Right forelimb (tissue), 1 donor: ENCODE measurements around the gene MRPL46.
"Not testable (repeated sequence)": the region's sequence is repeated elsewhere in the genome, so short reads cannot be mapped to it uniquely, and the experiment has no call there.

Experiments used
- DNase-seq: peaks from one replicate; pipeline ENCODE4 v3.0.0-alpha.2; 2018

Gene MRPL46

DNA sequence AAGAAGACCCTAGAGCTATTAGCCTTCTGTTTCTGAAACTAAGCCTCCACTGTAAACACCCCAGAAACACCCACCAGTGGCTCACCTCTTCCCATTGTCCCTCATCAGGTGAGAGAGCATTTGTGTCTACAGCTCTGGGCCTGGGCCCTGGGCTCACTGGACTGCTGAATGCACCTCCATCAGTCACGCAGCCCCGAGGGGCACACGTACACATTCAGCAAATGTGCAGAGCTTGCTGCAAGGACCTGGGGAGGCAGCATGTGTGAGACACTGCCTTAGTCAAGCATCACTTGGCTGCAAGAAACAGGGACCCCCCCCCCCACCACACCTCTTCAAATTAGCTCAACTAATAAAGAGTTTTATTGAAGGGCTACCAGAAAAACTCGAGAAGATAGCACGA lies 29.0 kb downstream of the MRPL46 start:
- no peak for DNase-seq

DNA sequence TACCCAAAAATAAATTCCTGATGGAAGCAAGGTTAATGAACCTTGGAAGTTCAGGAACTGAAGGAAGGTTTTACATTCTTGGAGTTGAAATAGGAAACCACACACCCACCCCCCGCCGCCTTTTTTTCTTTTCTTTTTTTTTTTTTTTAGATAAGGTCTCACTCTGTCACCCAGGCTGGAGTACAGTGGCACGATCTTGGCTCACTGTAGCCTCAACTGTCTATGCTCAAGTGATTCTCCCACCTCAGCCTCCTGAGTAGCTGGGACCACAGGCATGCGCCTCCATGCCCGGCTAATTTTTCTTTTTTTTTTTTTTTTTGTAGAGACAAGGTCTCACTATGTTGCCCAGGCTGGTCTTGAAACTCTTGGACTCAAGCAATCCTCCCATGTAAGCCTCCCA lies 33.1 kb downstream of the MRPL46 start:
- not testable (repeated sequence) for DNase-seq

DNA sequence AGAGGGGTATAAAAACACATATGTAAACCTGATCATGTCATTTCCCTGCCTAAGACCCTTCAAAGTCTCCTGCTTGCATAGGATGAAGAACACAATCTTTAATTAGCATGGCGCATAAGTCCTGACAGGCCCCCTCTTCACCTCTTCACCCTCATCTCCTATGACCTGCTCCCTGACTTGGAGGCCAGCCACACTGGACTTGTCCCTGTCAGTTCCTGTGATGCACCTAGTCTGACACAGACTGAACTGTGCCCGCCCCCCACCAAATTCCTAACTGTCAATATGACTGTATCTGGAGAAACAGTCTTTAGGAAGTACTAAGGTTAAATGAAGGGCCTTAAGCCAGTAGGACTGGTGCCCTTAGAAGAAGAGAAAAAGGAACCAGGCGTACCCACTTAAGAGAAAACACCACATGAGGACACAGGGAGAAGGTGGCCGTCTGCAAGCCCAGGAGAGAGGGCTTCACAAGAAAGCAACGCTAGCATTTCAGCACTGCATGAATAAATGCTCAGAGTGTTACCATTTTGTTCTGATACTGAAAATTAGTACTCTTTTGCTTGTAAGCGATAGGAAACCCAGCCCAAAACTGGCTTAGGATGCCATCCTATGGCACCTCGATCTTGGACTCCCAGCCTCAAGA lies 34.0 kb downstream of the MRPL46 start:
- DNase-seq, result no peak

DNA sequence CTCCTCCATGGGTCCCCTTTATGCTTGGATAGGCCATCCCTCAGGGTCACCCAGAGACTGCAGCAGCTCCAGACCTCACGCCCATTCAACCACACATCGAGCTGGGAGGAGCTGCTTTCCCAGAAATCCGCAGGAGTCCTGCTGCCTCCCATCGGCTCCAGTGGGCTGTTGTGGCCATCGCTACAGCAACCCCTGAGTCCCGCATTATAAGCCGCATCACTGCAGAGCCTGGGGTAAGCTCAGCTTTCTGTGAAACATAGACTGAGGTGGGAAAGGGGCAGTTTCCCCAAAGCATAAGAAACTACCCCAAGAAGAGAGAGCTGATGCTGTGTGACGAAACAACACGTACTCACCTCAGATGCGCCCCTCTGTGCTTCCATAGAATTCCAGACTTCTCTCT lies 35.7 kb downstream of the MRPL46 start:
- DNase-seq, result no peak

DNA sequence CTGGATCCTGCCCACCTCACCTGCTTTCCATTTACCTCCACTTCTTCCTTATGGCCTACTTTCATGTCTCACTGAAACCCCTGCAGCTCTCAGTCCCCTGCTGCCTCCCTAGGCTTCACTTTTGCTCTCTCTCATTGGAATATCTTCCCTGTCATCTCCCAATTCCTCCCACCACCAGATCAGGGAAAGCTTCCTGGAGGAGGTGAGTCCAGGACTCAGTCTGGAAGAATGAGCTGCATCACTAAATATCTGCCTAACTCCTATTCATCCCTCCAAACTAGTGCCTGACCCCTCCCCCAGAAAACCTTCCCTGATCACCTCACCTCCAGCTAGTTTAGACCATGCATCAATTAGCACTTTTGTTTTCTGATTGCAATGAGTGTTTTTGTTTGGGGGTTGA lies 37.1 kb downstream of the MRPL46 start:
- DNase-seq, result no peak

DNA sequence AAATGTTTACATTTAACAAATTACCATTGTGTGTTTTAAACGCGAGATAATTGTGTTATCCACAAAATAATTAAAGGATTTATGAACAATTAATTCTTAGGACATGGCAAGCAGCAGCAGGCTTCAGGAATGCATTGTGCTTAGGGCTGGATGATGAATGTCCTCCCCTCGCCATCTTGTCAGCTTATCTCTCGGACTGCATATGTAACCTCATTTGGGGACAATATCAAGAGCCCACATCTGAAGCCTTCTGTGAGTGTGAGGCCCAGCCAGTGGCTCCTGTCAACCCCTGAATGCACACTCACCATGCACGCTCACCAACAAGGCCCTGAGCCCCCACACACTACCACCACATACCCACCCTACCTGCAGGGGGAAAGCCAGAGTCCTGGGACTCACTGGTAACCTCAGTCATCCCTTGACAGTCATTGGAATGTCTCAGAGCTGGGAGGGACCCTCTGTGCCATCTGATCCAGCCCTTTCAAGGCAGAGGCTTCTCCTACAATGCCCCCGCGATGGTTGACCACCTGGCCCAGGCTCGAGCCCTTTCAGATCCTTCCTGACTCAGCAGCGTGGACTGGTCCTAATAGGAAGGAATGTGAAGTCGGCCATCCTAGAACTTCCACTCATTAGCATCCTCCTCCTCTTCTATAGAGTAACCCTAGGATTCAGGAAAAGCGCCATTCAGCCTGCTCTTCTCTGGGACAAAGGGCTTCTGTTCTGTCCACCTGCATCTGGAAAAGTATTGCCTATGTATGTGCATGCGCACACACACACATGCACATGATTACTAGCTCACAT lies 38.2 kb downstream of the MRPL46 start:
- DNase-seq, result no peak

DNA sequence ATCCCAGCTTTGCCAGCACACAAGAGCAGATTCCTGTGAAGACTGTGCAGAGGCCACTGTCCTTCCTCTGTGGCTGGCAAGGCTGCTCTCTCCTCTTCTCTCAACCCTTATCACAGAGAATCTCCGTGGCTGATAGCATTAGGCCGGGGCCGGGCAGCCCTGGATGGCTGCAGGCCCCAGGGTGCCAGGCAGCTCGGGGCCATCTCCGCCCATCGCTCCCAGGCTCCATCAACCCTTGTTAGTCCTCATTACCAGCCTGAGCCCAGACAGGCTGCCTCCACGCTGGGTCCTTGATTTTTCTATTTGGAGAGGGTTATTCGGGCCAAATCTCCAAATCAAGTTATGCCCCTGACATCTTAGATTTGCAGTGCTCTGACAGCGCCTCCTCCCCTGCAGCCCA lies 39.1 kb downstream of the MRPL46 start:
- no peak for DNase-seq

DNA sequence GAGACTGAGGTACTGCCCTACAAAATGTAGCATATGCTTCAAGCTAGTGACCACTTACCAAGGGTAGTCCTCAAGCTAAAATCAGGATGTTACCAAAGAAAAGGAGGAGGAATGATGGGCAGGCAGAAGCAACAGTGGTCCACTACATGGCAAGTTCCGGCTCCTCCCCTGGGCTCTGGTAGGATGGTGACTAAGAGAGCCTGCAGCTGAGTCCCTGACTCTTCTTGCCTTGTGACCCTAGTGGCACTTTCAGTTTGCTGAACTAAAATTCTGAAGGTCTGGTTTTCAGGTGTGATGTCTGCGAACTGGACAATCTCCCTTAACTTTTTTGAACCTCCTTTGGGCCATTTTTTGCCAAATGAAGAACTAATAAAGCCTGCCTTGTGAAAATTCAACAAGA lies 40.9 kb downstream of the MRPL46 start:
- DNase-seq, result no peak

DNA sequence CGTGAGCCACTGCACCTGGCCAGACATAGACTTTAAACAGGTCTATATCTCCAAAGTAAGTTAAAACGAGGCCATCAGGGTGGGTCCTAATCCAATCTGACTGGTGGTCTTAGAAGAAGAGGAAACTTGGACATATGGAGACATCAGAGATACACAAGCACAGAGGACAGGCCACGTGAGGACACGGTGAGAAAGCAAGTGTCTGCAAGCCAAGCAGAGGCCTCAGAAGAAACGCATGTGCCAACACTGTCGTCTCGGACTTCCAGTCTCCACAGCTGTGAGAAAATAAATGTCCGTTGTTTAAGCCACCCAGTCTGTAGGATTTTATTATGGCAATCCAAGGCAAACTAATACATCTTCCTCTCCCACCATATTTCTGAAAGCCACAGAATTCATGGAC lies 43.9 kb downstream of the MRPL46 start:
- DNase-seq, result no peak

DNA sequence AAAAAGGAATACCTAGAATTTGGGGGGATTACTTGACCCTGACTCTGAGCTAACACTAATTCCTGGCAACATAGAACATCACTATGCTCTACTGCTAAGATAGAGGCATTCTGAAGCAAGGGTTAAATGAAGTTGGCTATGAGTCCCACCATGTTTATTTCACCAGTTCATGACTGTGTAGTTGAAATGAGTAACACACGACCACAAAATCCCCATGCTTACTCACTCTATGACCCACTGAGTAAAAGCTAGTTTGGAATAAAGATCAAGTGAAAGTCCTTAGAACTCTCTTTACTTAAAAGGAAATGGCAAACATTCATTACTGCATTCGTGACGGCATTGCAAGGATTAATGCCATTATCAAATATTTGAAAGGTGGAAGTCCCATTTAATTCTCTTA lies 47.4 kb downstream of the MRPL46 start:
- DNase-seq, result no peak
